ENCODE data around the gene GPC6.

DNA sequence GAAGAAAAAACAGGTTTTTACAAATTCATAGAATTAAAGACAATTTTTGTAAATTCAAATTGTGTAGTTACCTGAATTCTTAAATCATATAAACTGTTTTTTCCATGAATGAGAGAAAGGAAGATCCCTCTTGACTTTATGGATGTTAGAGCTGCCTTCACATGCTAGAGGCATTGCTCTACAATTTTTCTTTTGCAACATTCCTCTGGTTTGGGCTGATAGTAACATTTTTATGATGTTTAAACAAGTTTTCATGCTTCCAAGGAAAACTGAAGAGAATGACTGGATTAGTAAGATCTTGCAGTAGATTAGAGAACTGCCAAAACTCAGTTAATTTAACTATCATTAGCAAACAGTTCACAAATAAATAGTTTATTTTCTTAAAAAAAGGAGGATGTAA lies 250.6 kb downstream of the GPC6 start:
- TF ChIP-seq, protein P1, sequence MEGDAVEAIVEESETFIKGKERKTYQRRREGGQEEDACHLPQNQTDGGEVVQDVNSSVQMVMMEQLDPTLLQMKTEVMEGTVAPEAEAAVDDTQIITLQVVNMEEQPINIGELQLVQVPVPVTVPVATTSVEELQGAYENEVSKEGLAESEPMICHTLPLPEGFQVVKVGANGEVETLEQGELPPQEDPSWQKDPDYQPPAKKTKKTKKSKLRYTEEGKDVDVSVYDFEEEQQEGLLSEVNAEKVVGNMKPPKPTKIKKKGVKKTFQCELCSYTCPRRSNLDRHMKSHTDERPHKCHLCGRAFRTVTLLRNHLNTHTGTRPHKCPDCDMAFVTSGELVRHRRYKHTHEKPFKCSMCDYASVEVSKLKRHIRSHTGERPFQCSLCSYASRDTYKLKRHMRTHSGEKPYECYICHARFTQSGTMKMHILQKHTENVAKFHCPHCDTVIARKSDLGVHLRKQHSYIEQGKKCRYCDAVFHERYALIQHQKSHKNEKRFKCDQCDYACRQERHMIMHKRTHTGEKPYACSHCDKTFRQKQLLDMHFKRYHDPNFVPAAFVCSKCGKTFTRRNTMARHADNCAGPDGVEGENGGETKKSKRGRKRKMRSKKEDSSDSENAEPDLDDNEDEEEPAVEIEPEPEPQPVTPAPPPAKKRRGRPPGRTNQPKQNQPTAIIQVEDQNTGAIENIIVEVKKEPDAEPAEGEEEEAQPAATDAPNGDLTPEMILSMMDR (IDR thresholded peaks at IDR 0.05): no peak
- no peak for TF ChIP-seq POLR2A (IDR thresholded peaks at IDR 0.05)
- no peak for TF ChIP-seq POLR2AphosphoS5 (IDR thresholded peaks at IDR 0.05)
